GM23338 (cell line): Measurements from ENCODE around the gene DLST.

Experiments
- CREB1 ChIP-seq: fragments of 250-450 bp; sonication (Bioruptor Pico); IDR thresholded peaks from 2 replicates; pipeline ENCODE4 v1.5.0; 2020; ENCODE audit warnings: low read depth, mild to moderate bottlenecking, moderate library complexity
- CTCF ChIP-seq, 2 experiments: fragments of 200-600 bp in 1 of 2; sonication (generic) in 1 of 2; conservative IDR thresholded peaks; 2 replicates each; pipeline versions ENCODE4 v1.5.1 to v1.6.1; 2016 to 2017; ENCODE audit warnings: antibody characterized with exemption in 2 of 2, low read depth in 2 of 2, mild to moderate bottlenecking in 2 of 2, moderate library complexity in 1 of 2
- ETS1 ChIP-seq: IDR thresholded peaks from 2 replicates; pipeline ENCODE4 v1.6.1; 2016; ENCODE audit warnings: antibody characterized with exemption
- EZH2 ChIP-seq: fragments of 200-600 bp; sonication (generic); IDR thresholded peaks from one replicate; pipeline ENCODE4 v1.8.0; 2017; ENCODE audit warnings: antibody characterized with exemption, mild to moderate bottlenecking, low read depth; ENCODE audit not compliant: unreplicated experiment
- EZH2phosphoT487 ChIP-seq: fragments of 200-600 bp; sonication (generic); IDR thresholded peaks from one replicate; pipeline ENCODE4 v1.8.1; 2018; ENCODE audit warnings: antibody characterized with exemption; ENCODE audit not compliant: unreplicated experiment
- JUNB ChIP-seq: IDR thresholded peaks from one replicate; pipeline ENCODE4 v1.6.1; 2016; ENCODE audit warnings: antibody characterized with exemption; ENCODE audit not compliant: unreplicated experiment
- POLR2AphosphoS5 ChIP-seq: IDR thresholded peaks from 2 replicates; pipeline ENCODE4 v1.6.1; 2016; ENCODE audit warnings: antibody characterized with exemption, low read depth
- REST ChIP-seq: IDR thresholded peaks from one replicate; pipeline ENCODE4 v1.6.1; 2018; ENCODE audit warnings: antibody characterized with exemption; ENCODE audit not compliant: unreplicated experiment

DNA sequence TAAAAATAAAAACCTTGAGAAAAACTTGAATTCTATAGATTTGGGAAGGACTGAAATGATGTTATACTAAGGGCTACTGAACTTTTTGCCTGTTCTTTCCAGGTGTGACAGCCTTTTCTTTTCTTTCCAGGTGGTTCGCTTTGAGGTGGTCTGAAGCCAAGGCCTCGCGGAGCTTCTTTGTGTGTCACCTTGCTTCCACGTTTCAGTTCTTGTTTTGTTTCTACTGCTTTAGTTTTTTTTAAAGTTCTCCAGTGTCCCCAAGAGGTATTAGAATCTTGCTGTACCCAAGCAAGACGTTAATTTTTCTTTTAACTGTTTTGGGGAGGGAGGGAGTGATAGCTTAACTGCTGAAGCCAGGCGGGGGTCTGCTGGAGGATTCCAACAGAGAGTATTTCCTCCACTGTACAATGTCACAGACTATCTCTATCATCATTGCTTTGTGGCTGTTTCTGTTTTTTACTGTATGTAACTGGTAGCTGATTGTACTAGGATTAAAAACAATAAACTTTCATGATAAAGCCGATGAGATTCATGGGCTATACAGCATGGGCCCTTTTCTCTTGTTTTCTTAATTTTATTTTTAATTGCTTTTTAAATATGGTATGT, 46.0 kb upstream of the DLST start:
- TF ChIP-seq CTCF (conservative IDR thresholded peaks at IDR 0.05; ENCODE audit: low read depth in 2 of 2) (no peak), REST (no peak), POLR2AphosphoS5 (no peak), EZH2phosphoT487 (no peak), EZH2 (no peak), CREB1 (CRISPR knock-in tag) (no peak), JUNB (no peak), ETS1 (no peak)
